Stromal cell of bone marrow (primary cell): ENCODE results near the gene CARD14.
"Not testable (repeated sequence)": the region's sequence is repeated elsewhere in the genome, so short reads cannot be mapped to it uniquely, and the experiment has no call there.

Experiments used
- DNase-seq: peaks from one replicate; pipeline ENCODE4 v3.0.0-alpha.2; 2012; ENCODE audit warnings: low read depth

The CARD14 gene

DNA sequence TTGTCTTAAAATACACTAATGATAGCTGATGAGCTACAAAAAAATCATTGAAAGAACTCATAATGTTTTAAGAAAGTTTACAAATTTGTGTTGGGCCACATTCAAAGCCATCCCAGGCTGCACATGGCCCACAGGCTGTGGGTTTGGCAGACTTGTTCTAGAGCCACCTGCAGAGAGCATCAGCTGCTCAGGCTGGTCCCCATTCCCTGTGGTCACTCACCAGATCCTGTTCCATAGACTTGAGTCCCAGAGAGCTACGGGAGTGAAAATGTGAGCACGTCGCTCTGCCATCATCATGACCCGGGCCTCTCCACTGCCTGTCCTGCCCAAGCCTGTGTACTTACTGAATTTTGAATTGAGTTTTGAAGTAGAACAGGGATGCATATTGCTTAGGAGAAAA is 57.3 kb downstream of the CARD14 start:
- no peak for DNase-seq

DNA sequence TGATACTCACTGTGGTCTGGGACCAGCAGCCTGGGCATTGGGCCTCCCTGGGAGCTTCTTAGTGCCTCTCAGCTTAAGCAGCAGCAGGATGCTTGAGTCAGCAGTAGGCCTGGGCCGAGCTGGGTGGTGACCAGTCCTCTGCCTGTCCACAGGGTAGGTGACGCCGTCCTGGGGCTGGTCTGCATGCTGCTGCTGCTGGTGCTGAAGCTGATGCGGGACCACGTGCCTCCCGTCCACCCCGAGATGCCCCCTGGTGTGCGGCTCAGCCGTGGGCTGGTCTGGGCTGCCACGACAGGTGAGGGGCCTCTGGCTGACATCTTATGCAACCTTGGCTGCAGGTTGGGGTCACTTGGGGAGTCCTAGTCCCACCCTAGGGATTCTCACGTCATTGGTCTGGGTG is 57.8 kb downstream of the CARD14 start:
- DNase-seq: no peak

DNA sequence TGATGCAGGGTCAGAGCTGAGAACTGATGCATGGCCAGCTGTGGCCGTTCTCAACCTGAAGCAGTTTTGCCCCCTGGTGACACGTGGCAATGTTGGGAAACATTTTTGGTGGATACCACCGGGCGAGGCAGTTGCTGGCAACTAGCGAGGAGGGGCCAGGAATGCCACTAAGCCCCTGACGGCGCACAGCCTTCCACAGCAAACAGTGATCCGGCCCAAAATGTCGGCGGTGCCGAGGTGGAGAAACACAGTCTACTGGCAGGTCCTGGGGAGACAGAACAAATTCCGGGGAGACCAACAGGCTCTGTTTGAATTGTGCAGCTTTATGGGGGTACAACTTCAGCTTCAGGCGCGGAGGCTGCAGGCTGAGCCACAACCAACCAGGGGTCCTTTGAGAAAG is 58.6 kb downstream of the CARD14 start:
- DNase-seq: no peak

DNA sequence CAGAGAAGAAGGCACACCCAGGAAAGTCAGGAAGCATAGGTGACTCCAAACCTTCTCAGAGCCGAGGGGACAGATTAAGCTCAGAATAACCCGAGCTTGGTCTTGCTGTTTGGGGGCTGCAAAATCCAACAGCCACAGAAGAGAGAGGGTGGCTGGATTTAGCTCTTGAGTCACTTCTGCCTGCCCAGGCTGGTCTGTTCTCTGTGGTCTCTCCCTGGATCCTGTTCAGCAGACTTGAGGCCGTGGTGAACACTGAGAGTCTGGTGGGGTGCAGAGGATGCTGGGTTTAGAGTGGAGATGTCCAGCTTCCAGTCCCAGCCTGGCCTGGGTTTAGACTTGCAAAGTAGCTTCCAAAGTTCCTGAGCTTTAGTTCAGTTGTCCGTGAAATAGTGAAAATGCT is 59.2 kb downstream of the CARD14 start:
- no peak for DNase-seq

DNA sequence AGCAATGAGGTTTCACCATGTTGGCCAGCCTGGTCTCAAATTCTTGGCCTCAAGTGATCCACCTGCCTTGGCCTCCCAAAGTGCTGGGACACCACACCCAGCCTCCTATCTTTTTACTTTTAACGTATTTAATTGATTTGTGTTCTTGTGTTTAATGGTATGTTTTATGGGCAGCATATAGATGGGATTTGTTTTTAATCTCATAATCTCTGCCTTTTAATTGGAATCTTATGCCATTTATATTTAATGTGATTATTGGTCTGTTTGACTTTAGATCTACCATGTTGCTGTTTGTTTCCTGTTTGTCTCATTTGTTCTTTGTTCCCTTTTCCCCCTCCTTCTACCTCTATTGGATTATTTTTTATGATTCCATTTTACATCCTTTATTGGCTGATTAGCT is 62.6 kb downstream of the CARD14 start:
- DNase-seq: no peak

DNA sequence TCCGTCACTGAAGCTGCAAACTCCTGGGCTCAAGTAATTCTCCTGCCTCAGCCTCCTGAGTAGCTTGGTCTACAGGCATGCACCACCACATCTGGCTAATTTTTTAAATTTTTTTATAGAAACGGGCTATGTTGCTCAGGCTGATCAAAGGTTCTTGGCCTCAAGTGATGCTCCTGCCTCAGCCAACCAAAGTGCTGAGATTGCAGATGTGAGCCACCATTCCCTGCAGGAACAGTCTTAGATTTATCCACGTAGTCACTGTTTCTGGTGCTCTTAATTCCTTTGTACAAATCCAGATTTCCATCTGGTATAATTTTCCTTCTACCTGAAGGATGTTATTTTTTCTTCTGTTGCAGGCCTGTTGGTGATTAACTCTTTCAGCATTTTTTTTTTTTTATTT is 63.4 kb downstream of the CARD14 start:
- DNase-seq: no peak

DNA sequence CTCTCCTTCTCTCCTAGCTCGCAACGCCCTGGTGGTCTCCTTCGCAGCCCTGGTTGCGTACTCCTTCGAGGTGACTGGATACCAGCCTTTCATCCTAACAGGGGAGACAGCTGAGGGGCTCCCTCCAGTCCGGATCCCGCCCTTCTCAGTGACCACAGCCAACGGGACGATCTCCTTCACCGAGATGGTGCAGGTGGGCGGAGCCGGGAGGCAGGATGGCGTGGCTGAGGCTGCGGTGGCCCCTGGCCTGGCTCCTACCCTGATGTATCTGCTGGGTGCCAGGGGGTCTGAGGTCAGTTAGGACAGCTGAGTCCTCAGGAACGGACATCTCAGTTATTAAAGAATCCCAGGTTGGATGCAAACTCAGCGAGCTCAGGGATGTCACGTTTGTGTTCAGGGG is 67.1 kb downstream of the CARD14 start:
- no peak for DNase-seq

DNA sequence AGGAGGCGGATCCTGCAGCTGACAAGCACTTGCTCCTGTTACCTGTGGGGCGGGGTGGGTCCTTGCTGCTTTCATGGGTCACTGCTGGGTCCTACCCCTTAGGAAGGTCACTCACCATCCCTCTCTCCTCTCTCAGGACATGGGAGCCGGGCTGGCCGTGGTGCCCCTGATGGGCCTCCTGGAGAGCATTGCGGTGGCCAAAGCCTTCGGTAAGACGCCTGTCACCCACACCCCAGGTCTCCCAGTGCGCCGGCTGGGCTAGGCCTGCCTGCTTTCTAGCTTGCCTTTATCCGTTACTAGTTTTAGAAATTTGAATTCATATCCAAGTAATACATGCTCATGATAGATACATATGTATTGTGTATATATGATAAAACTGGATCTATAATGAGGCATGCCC is 67.6 kb downstream of the CARD14 start:
- no peak for DNase-seq

DNA sequence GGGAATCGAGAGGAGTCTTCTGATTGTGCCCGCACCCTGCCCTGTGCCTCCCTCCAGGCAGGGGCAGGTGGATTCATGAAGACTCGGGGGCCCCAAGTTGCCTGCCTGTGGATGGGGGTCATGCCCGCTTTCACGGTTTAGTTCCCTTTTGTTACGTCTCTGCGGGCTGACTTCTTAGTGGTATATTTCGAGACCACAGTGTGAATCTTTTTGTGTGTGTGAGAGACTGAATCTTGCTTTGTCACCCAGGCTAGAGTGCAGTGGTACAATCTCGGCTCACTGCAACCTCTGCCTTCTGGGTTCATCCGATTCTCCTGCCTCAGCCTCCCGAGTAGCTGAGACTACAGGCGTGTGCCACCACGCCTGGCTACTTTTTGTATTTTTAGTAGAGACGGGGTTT is 72.7 kb downstream of the CARD14 start:
- DNase-seq: no peak

DNA sequence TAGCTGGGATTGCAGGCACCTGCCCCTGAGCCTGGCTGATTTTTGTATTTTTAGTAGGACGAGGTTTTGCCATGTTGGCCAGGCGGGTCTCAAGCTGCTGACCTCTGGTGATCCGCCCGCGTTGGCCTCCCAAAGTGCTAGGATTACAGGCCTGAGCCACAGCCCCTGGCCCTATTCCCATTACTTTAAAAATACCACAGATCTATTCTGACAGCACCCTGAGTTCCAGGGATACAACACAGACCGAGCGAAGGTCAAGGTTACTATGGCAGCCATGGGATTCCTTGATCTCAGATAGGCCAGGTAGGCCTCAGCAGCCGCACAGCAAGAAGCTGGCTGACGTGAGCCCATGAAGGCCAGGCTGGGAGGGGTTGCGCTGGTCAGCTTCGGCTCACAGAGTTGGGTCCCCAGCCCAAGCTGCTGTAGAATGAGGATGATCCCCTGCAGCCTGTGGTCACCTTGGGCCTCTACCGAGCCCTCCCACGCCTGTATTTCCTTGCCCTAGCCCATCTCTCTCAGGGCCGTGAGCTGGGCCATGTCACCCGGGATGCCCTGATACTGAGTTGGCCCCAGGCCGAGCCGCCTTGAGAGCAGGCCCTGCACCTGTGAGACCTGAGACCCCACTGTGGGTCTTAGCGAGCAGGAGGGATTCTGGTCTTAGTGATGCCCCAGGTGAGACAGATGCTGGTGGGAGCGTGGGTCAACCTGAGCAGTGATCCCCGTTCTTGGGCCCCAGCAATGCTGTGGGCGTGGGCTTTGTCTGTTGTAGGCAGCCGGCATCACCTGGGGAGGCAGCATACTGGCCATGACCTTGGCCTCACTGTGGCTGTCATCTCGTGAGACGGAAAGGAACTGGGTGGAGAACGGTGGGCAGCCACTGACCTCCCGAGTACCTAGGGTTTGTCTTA is 74.0 kb downstream of the CARD14 start:
- no peak for DNase-seq

DNA sequence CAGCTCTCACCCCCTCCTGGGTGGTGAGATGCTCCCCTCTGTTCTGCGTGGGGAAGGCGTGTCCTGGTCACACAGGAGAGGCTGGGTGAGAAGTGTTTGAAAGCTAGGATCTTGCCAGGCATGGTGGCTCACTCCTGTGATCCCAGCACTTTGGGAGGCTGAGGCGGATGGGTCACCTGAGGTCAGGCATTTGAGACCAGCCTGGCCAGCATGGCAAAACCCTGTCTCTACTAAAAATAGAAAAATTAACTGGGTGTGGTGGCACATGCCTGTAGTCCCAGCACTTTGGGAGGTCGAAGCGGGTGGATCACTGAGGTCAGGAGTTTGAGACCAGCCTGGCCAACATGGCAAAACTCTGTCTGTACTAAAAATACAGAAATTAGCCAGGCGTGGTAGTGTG is 74.6 kb downstream of the CARD14 start:
- DNase-seq: not testable (repeated sequence)

DNA sequence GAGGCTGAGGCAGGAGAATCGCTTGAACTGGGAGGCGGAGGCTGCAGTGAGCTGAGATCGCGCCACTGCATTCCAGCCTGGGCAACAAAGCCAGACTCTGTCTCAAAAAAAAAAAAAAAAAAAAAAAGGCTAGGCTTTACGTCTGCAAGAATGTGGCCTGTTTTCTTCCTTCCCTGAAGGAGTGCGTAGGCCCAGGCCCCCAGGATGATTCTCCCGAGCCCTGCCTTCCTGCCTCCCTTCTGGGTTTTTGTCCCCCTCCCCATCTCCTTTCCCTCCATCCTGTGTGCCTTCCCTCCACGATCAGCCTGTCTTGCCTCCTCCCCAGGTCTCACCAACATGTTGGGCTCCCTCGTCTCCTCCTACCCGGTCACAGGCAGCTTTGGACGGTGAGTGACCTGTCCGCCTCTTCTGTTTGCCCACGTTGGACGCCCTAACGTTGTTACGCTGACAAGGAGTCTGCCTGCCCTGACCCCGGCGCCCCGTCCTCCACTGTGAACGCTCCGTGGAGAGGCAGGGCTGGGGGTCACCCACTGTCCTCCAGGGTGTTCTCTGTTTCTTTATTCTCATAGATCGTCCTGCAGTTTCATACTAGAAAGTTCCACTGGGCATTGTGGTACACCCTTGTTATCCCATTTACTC is 75.2 kb downstream of the CARD14 start:
- no peak for DNase-seq

DNA sequence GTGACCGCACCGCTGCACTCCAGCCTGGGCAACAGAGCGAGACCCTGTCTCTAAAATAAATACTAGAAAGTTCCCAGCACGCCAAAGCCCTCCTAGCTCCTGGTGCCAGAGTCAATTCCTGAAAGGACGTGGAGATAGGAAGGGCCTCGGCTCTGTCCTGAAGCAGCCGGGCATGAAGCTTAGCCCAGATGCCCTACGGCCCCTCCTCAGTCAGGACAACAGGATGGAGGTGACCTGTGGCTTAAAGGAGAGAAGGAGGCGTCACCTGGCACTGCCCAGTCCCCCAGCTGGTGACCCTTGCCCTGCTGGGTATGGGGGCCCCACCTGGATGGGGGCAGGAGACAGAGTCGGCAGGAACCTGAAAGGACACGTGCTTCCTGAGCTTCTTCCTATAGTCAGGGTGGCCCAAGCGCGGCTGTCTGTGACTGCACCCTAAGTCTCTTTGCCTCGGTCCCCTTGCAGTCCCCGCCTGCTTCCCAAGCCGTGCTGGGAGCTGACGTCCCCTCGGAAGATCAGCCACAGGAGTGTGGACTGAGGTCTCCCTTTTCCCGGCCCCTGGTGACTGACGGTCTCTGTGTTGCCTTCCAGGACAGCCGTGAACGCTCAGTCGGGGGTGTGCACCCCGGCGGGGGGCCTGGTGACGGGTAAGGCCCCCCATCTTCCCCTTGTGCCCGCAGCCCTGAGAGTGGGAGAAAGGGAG is 75.9 kb downstream of the CARD14 start:
- DNase-seq: no peak

DNA sequence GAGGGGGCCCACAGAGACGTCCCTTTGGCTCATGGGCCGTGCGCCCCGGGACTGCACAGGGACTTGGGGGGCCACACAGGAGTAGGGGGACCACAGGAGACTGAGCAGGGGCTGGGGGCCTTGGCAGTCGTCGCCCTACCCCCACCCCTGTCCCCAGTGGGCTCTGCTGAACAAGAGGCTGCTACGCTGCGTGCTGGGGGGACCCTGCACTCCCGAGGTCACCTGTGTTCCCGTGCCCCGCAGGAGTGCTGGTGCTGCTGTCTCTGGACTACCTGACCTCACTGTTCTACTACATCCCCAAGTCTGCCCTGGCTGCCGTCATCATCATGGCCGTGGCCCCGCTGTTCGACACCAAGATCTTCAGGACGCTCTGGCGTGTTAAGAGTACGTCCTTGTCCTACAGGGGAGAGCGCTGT is 76.4 kb downstream of the CARD14 start:
- DNase-seq: no peak

DNA sequence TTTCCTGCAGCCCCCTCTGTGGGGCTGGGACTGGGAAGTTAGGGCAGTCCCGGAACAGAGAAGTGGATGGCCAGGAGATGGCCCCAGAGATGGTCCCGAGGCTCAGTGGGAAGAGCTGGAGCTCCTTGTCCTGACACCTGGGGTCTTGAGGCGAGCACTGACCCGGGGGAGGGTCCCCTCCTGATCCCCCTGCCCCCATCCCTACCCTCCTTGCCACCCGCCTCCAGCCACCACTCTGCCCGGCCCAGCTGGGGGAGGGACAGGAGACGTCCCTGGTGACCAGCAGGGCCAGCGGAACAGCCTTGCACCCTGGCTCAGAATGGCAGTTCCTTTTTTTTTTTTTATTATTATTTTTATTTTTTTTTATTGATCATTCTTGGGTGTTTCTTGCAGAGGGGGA is 76.9 kb downstream of the CARD14 start:
- DNase-seq: no peak

DNA sequence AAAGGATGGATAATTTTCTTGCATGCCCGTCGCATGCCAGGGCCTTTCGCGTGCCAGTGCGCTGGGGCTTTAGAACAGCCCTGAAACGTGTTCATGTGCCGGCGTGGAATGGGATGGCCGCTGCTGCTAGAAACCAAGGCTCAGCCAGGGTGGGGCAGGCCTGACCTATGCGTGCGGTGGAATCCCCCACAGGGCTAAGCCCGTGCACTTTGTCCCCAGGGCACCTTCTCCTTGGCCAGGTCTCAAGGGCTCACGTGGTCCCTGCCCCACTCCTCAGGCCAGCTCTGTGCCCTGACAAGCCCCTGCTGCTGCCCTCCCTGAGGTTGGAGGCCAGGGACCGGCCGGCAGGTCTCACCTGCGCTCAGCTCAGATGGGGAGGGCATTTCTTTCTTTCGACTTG is 77.7 kb downstream of the CARD14 start:
- DNase-seq: no peak

DNA sequence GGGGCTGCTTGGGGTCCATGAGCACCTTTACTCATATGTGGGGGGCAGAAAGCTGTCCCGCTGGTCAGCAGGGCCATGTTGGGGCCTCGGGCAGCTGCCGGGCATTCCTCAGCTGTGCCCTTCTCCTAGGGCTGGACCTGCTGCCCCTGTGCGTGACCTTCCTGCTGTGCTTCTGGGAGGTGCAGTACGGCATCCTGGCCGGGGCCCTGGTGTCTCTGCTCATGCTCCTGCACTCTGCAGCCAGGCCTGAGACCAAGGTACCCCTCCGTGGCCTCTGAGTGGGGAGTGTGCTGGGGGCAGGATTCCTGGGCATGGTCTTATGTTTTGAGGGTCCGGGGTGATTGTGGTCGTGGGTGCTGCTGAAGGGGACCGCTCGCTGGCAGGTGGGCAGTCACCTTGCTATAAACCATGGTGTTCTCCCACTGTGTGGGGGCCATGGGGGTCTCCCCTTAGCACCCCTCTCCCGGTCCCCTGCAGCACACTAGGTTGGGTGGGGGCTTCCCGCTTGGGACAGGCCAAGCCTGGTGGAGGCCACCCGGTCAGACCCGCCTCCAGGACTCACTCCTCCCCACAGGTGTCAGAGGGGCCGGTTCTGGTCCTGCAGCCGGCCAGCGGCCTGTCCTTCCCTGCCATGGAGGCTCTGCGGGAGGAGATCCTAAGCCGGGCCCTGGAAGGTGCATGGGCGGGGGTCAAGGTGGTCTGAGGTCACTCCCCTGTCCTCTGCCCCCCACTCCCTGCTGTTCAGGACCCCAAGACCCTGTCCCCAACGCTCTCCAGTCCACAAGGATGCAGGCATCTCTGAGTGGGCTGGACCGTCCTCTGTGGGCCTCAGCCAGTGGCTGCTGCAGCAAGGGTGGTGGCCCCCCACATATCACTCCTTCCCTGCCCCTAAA is 78.4 kb downstream of the CARD14 start:
- no peak for DNase-seq

DNA sequence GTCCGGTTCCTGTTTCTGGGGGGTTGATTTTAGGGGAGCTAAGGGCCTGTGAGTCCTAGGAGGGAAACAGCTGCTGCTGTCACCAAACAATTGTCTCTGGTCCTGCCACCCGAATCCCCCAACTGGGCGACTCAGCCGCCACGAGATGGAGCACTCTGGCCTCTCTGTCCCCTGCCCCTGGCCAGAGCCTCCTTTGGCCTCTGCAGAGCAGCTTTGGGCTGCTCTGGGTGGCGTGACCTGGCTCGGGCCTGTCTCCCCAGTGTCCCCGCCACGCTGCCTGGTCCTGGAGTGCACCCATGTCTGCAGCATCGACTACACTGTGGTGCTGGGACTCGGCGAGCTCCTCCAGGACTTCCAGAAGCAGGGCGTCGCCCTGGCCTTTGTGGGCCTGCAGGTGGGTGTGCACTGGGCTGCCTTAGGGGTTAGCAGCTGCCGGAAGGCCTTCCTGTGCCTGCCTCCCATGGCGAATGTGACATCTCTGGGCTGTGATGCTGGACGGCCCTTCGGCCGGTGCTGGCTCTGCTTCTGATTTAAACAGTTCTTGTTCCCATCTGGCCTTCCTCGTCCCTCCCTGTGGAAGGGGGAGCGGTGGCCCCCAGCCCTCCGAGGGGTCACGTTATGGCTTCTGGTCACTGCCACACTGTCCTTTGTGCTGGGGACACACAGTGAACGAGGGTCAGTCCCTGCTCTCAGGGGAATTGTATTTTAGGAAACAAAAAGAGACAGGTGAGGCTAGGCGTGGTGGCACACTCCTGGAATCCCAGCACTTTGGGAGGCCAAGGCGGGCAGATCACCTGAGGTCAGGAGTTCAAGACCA is 79.3 kb downstream of the CARD14 start:
- no peak for DNase-seq

DNA sequence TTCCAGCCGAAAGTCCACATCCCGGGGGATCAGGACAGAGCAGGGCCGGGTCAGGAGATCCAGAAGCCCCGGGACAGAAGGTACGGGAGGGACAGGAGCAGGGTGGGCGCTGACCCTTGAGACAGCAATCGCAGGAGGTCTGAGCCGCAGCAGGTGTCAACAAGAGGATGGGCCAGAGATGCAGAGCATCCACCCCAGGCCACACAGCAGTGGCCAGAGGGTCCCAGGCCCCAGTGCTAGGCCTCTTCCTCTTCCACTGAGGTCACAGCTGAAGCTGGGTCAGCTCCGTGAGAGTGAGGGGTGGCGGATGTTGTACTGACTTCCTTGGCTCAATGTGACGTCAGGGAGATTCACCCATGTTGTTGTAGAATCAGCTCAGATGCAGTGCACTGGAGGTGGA is 82.1 kb downstream of the CARD14 start:
- DNase-seq: no peak

DNA sequence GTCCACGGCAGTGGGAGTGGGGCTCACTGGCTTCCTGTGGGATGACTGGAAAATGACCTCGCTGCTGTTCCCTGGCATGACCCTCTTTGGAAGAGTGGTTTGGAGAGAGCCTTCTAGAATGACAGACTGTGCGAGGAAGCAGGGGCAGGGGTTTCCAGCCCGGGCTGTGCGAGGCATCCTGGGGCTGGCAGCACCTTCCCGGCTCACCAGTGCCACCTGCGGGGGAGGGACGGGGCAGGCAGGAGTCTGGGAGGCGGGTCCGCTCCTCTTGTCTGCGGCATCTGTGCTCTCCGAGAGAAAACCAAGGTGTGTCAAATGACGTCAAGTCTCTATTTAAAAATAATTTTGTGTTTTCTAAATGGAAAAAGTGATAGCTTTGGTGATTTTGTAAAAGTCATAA is 83.0 kb downstream of the CARD14 start:
- DNase-seq: no peak
